GM18519 (cell line): Measurements from ENCODE around the gene NAT16.

ENCODE experiments used
- ATAC-seq: cut with Tn5 transposase; IDR thresholded peaks from one replicate; pipeline ENCODE4 v1.9.1; 2021; ENCODE audit warnings: mild to moderate bottlenecking, moderate library complexity; ENCODE audit not compliant: unreplicated experiment, low FRiP score

The NAT16 gene

GRCh38 chr7:101172854-101173751 lies 7.0 kb downstream of the NAT16 start:
- no peak for ATAC-seq

DNA sequence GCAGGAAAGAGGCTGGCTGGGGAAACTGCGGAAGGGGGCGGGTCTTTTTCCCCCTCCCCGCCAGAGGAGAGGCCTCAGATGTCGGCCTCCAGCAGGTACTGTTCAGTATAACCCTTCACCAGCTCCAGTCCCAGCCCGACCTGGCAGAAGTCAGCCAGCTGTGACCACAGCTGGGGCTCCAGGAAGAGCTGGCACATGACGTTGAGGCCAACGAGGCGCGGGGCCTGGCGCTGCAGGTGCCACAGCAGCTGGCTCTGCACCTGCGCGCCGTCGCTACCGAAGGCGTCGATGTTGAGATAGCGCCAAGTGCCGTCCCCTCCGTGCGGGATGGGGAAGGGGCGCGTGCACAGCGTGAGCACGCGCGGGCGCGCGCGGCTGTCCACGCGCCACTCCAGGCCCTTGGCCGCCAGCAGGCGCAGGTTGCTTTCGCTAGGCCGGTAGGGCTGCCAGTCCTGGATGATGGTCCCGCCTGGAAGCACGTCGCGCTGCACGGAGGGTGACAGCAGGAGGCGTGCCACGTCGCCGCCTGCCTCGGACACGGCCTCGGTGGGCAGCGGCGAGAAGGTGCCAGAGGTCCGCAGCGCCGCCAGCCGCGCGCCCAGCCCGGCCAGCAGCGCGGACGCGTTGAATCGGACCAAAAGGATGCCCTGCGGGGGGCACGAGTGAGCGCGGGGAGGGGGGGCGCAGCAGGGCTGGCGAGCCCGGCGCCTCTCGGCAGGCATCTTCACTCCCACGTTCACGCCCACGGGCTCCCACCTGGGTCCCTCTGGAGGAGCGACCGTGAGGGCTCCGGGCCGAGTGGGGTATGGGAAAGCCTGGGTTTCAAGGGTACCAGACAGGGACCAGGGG lies 7.9 kb downstream of the NAT16 start:
- ATAC-seq = no peak

GRCh38 chr7:101171442-101171837 lies 8.7 kb downstream of the NAT16 start:
- ATAC-seq = no peak

GRCh38 chr7:101170617-101171441 lies 9.3 kb downstream of the NAT16 start:
- no peak for ATAC-seq

DNA sequence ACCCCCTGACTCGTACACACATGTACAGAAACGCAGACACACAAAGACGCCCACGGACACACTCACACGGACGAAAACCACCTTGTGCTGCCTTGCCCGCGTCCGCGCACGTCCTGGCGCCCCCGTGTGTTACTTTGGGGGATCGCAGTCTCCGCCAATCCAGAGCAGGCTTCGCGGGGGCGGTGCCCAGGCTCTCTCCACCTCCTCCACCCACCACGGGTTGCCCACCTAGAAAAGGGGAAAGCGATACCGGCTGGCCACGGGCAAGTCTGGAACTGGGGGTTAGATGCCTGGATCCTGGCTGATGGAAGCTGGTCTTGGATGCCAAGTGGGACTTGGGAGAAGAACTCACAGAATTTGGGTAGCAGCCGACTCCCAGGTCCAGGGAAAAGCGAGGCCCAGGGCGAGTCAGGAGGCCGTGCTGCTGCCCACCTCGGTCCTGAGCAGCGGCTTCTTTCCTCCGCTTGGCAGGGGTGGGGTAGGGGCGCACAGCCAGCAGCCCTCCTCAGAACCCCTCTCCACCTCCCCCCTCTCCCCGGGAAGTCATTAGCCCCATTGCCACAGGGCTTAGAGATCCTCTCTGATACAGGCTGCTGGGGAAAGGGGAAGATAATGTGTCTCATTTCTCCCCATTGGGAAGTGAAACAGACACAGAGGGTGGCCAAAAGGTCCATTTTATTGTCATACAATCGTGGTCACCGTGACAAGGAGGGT lies 10.1 kb downstream of the NAT16 start:
- ATAC-seq = no peak

DNA sequence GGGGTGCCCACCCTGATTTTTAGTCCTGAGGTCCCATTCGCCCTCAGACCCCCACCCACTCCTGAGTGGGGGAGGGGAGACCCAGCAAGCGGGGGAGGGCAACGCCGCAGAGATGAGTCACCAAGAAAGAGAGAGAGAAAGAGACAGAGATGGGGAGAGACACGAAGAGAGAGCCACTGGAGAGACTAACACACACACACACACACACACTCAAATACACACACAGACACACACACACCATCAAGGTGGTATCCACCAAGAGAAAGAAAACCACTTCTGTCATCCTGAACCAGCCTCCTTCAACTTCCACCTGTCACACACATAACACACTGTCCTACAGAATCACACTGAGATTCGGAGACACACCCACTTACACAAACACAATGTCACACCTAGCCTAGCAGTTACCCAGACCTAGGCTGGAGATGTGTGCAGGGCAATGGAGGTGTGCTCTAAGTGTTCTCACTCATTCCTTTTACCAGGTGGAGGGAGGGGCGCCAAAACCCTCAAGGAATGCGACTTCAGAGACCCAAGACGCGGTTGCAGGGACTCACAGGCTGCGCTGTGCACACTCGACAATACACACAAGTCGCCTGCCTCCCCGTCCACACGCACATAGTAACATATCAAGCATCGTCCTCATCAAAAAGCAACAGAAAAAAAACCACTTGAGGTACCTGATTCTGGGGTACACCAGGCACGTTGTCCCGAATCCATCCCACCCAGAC lies 10.8 kb downstream of the NAT16 start:
- ATAC-seq = no peak

- ATAC-seq = no peak
These were observed 11.6 kb downstream of the NAT16 start for GRCh38 chr7:101168412-101169049.

DNA sequence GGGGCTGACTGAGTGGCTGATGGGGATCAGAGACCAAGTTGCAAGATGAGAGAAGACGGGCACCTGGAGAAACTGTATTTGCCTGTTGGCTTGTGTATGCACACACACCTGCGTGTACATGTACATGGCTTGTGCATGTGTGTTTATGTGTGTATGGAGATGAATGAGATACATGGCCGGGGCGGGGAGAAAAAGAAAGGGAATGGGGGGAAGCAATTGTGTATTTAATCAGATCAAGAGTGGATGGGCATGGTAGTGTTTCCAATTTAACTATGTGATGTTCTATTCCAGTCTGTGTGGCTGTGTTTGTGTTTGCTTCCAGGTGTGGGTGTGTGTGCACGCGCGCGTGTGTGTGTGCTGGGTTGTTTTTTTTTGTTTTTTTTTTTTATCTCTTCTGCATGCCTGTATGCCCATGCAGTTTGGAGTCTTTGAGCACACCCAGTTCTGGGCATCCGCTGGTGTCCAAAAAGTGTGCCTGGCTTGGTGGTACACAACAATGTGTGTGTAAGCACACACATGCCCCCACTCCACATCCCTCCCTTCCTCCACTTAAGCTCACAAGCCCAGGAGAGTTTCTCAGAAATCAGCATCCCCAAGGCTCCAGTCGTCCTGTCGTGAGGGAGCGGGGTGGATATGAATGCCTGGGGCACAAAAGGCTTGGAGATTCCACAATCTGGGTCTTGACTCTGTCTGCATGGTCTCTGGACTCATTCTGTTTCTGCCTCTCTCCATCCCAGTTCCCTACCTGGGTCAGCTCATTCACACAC lies 12.3 kb downstream of the NAT16 start:
- no peak for ATAC-seq

GRCh38 chr7:101166909-101167644 lies 13.0 kb downstream of the NAT16 start:
- ATAC-seq = no peak

- ATAC-seq = no peak
These were observed 13.5 kb downstream of the NAT16 start for GRCh38 chr7:101166648-101166908.

DNA sequence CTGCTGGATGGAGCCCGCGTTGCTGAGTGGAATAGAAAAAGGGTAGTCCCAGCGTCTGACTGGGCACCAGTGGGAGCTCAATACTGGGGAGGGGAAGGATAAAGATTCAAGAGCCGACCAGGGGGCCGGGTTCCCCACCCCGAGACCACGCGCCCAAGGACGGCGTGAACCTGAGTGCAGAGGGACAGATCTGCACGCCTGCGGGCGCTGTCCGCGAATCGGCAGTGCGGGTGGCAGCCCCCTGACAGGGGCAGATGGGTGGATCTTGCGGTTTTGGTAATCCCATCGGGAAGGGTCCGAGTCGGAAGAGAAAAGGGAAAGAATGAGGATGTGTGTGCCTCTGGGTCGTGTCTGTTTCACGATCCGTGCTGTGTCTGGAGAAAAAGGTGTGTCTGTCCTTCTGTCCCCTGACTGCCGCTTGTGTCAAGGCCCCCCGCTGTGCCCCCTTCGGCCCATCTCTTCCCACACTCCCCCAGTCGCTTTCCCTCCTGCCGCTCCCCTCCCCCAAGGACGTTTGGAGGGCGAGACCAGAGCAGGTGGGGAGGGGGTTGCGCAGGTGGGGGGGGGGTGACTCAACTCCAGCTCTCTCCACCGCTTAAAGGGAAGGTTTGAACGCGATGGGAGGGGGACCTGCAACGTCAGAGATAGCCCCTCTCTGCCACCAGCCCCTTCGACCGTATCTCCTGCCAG lies 14.0 kb downstream of the NAT16 start:
- no peak for ATAC-seq

DNA sequence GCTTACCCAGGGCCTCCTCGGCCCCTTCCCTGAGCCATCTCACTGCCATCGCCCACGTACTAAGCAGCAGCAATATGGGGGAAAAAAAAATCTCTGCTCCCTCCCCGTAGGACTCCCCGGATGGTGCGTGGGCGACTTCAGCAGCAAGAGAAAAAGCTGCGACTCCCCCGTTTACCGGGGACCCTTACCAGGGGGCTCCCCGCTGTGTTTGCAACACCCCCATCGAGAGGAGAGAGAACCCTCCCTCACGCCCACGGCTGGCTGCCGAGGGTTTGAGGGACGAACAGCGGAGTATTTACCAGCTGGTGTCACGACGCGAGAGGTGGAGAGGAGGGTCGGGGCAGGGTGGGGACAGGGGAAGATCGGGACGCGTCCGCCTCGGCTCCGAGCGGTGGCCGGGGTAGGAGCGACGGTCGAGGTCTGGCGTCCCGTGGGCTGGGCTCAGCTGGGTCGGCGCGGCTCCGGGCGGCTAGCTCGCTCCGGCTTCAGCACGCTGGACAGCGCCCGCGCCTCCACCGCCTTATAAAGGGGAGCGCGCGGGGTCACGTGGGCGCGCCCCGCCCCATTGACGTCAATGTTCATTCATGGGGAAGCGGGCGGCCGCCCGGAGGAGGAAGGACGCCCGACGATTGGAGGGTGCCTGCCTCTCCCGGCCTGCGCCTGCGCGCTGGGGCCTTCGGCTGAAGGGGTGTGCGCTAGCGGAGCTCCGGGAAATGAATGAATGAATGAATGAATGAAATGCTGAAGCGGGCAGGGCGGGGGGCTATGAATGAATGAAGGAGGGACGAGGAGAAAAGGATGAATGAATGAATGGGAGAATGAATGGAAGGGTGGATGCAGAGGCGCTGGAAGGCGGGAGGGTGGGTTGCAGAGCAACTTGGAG lies 14.8 kb downstream of the NAT16 start, which contains the start of gene VGF:
Gene VGF, minus strand, starts transcription at position 495 of the 883 bp plus-strand sequence. CDS start 726 bp downstream, outside the sequence.
- ATAC-seq = peak; percentile 60

DNA sequence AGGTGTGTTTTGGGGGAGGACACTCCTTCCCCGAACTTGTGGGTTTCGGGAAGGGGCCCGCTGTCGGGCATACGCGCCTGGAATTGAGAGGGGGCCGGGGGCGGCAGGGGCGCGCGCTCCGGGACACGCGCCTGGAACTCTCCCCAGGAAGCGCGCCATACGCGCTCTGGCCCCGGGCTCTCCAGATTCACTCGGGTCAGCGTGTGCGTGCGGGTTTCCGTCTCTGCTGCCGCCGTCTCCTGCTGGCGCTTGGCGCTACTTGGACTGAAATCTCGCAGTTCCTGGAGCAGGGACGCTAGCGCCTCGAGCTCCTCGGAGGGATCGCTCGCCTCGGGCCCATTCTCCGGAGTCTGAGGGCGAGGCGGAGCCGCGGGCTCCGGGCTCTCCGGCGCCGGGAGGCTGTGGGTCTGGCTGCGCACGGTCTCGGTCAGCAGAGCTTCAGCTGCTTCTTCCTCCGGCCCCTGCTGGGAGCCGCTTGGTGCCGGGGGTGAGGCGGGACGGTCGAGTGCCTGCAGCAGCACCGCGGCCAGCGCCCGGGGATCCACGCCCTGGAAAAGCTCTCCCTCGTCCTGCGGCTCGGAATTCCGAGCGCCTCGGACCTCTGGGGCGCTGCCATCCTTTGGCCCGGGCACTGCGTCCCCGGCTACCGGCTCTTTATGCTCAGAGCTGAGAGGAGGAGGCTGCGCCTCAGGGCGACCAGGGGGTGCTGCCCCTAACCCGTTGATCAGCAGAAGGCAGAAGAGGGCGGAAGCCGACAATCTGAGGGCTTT lies 15.8 kb downstream of the NAT16 start:
- ATAC-seq = no peak

DNA sequence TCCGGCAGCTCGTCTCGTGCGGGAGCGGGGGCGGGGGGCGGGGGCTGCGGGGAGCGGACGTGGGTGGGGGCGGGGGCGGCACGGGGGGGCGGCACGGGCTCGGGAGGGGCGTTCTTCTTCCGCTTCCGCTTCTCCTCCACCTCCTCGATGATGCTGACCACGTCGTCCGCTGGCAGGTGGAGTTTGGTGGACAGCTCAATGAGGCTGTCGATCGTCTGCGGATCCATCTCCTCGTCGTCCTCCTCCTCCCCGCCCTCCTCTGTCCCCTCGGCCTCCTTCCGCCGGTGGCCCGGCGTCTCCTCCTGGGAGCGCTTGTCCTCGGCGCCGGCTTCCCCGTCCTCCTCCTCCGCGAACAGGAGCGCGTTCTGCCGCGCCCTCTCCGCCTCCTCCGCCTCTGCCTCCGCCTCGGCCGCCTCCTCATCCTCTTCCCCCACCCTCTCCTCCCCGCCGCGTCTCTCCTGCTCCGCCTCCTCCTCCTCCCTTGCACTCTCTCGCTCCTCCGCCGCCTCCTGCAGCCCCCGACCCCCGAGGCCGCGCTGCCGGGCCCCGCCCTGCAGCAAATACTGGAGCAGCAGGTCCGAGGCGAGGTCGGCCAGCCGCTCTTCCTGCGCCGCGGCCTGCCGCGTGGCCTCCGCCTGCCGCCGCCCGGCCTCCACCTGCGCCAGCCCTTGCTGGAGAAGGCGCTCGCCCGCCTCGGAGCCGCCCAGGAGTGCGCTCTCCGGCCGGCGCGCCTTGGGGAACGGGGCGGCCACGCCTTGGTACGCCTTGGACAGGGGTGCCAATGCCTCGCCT lies 16.6 kb downstream of the NAT16 start:
- ATAC-seq = no peak
